ENCODE results near the gene PRPF6. TPM values are rescaled to one million over a fixed set of nuclear protein-coding genes. Genes with fewer than 3 reads are reported as not detected.

The PRPF6 gene
- polyA plus RNA-seq, 1 experiment: 38.5 TPM

DNA sequence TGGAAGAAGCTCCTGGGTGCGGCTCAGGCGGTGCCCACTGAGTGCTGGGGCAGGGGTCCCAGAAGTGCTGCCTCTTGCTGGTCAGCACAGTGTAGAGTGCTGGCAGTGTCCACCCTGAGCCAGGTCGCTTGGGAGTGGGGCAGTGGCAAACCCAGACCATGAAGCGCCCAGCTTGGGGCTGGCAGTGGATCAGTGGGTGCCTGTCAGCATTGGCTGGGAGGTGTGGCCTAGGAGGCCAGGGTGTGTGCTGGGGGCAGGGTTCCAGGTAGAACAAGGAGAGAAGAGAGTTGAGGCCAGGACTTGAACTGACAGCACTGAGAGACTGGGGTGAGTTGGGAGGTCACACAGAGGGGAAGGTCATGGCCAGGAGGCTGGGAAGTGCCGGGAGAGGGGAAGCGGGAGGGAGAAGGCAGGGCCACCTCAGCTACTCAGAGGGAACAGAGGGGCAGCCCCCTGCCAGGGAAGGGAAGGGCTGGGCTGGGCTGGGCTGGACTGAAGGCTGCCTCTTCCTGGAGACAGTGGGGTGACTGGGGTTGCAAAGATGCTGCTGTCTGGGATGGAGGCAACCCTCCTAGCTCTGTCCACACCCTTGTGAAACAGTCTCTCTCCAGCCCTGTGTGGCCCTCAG is 86.2 kb downstream of the PRPF6 start:
- no peak for DNase-seq (ENCODE audit: low read depth, low spot score)
- no peaks in the 10 kb centered on the region for H3K27me3 ChIP-seq (ENCODE audit: control insufficient read depth, insufficient read depth, low read length)
- no peak overlapping the region for H3K27ac ChIP-seq (ENCODE audit: low read depth, low read length)
- POLR2A ChIA-PET: no interaction called here
- H3K9me3 ChIP-seq (ENCODE audit: control insufficient read depth, insufficient read depth, low read length): no peaks in the 10 kb centered on the region; the same call in 1 of the 2 replicates
- no peak overlapping the region for H3K4me3 ChIP-seq (ENCODE audit: low read depth, low read length)
- CTCF ChIA-PET: interaction anchor here (0.6 to 1.3 kb wide), 2 partner anchors 10 to 12 kb away, joined by 3 read pairs; no protein-coding TSS in a partner anchor
- TF ChIP-seq, protein P1, sequence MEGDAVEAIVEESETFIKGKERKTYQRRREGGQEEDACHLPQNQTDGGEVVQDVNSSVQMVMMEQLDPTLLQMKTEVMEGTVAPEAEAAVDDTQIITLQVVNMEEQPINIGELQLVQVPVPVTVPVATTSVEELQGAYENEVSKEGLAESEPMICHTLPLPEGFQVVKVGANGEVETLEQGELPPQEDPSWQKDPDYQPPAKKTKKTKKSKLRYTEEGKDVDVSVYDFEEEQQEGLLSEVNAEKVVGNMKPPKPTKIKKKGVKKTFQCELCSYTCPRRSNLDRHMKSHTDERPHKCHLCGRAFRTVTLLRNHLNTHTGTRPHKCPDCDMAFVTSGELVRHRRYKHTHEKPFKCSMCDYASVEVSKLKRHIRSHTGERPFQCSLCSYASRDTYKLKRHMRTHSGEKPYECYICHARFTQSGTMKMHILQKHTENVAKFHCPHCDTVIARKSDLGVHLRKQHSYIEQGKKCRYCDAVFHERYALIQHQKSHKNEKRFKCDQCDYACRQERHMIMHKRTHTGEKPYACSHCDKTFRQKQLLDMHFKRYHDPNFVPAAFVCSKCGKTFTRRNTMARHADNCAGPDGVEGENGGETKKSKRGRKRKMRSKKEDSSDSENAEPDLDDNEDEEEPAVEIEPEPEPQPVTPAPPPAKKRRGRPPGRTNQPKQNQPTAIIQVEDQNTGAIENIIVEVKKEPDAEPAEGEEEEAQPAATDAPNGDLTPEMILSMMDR (IDR thresholded peaks at IDR 0.05; ENCODE audit: low read depth, low read length): no peak

DNA sequence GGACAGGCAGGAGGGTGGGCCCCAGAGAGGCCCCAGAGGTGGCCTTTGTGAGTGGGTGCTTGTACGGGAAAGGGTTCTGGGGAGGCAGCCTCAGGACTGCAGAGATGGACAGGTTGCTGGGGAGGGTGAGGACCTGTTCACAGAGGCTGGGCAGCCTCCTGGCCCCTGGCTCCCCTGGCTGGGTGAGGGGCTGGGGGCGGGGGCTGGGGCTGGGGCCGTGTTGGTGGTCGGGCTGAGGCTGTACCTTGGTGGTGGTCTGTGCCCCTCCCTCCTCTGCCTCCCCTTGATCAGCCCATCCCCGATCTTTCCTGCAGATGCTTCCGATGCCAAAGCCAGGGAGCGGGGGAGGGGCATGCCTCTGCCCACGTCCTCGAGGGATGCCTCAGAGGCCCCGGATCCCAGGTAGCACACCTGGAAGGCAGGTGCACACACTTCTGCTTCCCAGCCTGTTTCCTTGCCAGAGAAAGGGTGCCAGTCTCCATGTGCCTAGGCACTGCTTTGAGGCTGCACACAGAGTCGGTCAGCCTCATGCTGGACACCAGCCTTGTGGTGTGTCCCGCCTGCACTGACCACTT is 86.9 kb downstream of the PRPF6 start:
- TF ChIP-seq, protein P1 (IDR thresholded peaks at IDR 0.05; ENCODE audit: low read depth, low read length): no peak
- H3K27me3 ChIP-seq (ENCODE audit: control insufficient read depth, insufficient read depth, low read length): no peaks in the 10 kb centered on the region
- CTCF ChIA-PET: no interaction called here
- H3K9me3 ChIP-seq (ENCODE audit: control insufficient read depth, insufficient read depth, low read length): no peaks in the 10 kb centered on the region; the same call in 1 of the 2 replicates
- no peak overlapping the region for H3K4me3 ChIP-seq (ENCODE audit: low read depth, low read length)
- POLR2A ChIA-PET: no interaction called here
- no peak for DNase-seq (ENCODE audit: low read depth, low spot score)
- H3K27ac ChIP-seq (ENCODE audit: low read depth, low read length): no peak overlapping the region

DNA sequence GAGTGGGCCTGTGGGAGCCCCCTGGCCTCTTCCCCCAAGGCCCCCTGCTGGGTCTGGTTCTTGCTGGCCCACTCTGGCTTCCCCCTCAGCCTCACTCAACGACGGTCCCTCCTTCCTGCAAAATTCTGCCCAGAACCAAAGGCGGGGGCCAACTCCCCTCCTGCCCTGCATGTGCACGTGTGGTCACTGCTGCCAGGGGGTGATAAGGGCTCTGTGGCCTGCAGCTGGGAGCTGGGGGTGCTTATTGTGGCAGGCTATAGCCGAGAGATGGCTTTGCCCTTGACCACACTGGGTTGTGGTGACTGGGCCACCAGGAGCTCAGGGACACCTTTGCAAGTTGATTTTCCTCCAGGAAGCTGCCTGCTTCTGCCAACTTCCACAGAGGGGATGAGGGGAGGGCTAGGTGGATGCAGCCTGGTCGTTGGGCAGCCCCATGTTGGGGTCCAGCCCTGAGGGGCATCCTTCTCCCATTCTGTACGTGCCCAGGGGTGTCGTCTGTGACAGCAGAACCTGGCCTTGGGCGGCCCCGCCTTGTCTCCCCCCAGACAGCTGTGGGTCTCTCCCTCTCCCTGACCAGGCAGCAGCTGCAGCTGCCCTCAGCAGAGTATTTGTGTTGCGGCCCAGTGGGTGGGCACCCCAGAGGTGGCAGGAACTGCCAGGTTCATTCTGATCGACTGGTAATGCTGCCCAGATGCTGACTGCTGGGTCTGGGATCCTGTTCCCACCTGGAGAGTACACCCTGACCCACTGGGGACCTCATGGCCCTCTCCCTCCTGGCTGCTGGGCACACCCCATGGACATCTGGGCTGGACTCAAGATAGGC is 87.7 kb downstream of the PRPF6 start:
- DNase-seq (ENCODE audit: low read depth, low spot score): no peak
- no peaks in the 10 kb centered on the region for H3K27me3 ChIP-seq (ENCODE audit: control insufficient read depth, insufficient read depth, low read length)
- no peaks in the 10 kb centered on the region; the same call in 1 of the 2 replicates for H3K9me3 ChIP-seq (ENCODE audit: control insufficient read depth, insufficient read depth, low read length)
- POLR2A ChIA-PET: no interaction called here
- H3K27ac ChIP-seq (ENCODE audit: low read depth, low read length): no peak overlapping the region
- TF ChIP-seq, protein P1 (IDR thresholded peaks at IDR 0.05; ENCODE audit: low read depth, low read length): no peak
- CTCF ChIA-PET: no interaction called here
- no peak overlapping the region for H3K4me3 ChIP-seq (ENCODE audit: low read depth, low read length)

DNA sequence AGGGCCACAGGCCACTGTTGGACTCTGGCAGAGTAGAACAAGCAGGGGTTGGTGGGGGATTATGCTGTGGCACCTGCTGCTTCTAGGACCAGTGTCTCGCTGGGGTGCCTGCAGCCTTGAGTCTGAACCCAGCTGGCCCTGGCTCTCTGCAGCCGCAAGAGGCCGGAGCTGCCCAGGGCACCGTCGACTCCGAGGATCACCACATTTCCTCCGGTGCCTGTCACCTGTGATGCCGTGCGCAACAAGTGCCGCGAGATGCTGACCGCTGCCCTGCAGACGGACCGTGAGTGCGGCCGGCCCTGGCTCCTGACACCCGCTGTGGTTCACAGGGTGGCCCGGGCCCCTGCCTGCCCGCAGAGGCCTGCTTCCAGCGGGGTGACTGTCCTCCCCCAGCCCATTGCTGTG is 88.3 kb downstream of the PRPF6 start:
- ChIA-PET CTCF (no interaction called here), POLR2A (no interaction called here)
- DNase-seq (ENCODE audit: low read depth, low spot score): no peak
- TF ChIP-seq, protein P1 (IDR thresholded peaks at IDR 0.05; ENCODE audit: low read depth, low read length): no peak
- no peak overlapping the region for H3K27ac ChIP-seq (ENCODE audit: low read depth, low read length)
- H3K4me3 ChIP-seq (ENCODE audit: low read depth, low read length): no peak overlapping the region
- no peaks in the 10 kb centered on the region for H3K27me3 ChIP-seq (ENCODE audit: control insufficient read depth, insufficient read depth, low read length)
- no peaks in the 10 kb centered on the region; the same call in 1 of the 2 replicates for H3K9me3 ChIP-seq (ENCODE audit: control insufficient read depth, insufficient read depth, low read length)
